H1 (cell line): ENCODE measurements around the gene FAM120B.

Experiments
- CTCF ChIP-seq, 3 experiments: IDR thresholded peaks; 1 replicate in 2 of 3; 2 replicates in 1 of 3; pipeline versions ENCODE4 v1.5.1 to v1.6.1; 2011; ENCODE audit warnings: low read length in 3 of 3, mild to moderate bottlenecking in 3 of 3, inconsistent platforms in 2 of 3, low read depth in 1 of 3, moderate library complexity in 1 of 3; ENCODE audit not compliant: insufficient read depth in 1 of 3; ENCODE audit errors: control extremely low read depth in 1 of 3
- EP300 ChIP-seq, 2 experiments: IDR thresholded peaks; 1 replicate in 1 of 2; 2 replicates in 1 of 2; pipeline ENCODE4 v1.6.1; 2011 to 2012; ENCODE audit warnings: low read depth in 2 of 2, low read length in 2 of 2, mild to moderate bottlenecking in 2 of 2, borderline replicate concordance in 1 of 2, inconsistent platforms in 1 of 2, moderate library complexity in 1 of 2
- RAD21 ChIP-seq, 2 experiments: IDR thresholded peaks in 1 of 2; conservative IDR thresholded peaks in 1 of 2; 2 replicates each; pipeline ENCODE4 v1.6.1; 2011; ENCODE audit warnings: low read depth in 2 of 2, low read length in 2 of 2, improper control_type of control experiment in 1 of 2, inconsistent platforms in 1 of 2, mild to moderate bottlenecking in 1 of 2, moderate library complexity in 1 of 2
- TF ChIP-seq, protein P1 (sequence below): IDR thresholded peaks from 2 replicates; pipeline ENCODE4 v1.6.1; 2012; ENCODE audit warnings: inconsistent platforms

DNA sequence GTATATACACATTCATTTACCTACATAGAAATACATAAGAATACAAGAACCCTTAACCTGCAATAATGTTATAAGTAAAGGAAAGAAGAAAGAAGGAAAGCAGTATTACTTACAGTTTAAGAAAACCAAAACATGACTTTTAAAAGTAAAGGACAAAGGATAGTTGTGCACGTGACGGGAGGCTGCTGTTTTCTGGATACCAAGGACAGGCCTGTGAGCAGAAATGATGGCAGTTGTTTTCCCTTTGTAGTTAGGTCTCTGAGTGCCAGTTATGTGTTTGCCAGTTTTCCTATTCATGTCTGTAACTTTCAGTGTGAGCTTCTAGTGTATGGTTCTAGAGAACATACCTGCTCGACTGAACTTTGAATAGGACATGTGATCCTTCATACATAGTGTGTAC, 54.8 kb downstream of the FAM120B start:
- TF ChIP-seq RAD21 (IDR thresholded peaks at IDR 0.05 in 1 of 2, conservative IDR thresholded peaks at IDR 0.05 in 1 of 2; ENCODE audit: low read depth in 2 of 2, low read length in 2 of 2) (no peak), EP300 (IDR thresholded peaks at IDR 0.05; ENCODE audit: borderline replicate concordance in 1 of 2, low read depth in 2 of 2, low read length in 2 of 2) (no peak), CTCF (IDR thresholded peaks at IDR 0.05; ENCODE audit: control extremely low read depth in 1 of 3, insufficient read depth in 1 of 3, low read depth in 1 of 3, low read length in 3 of 3) (no peak)
- TF ChIP-seq, protein P1, sequence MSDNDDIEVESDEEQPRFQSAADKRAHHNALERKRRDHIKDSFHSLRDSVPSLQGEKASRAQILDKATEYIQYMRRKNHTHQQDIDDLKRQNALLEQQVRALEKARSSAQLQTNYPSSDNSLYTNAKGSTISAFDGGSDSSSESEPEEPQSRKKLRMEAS: no peak
